ENCODE measurements around the gene CENPH.
A peak's percentile ranks its signal among the peaks of the same experiment; 100 is the strongest.
"Not testable (repeated sequence)": the region's sequence is repeated elsewhere in the genome, so short reads cannot be mapped to it uniquely, and the experiment has no call there.

Gene CENPH

GRCh38 chr5:69209602-69210001, 20.2 kb downstream of the CENPH start:
- no peak for DNase-seq (ENCODE audit: low read depth in 2 of 2)

GRCh38 chr5:69211200-69211599, 21.8 kb downstream of the CENPH start:
- no peak for DNase-seq (ENCODE audit: low read depth in 2 of 2)

DNA sequence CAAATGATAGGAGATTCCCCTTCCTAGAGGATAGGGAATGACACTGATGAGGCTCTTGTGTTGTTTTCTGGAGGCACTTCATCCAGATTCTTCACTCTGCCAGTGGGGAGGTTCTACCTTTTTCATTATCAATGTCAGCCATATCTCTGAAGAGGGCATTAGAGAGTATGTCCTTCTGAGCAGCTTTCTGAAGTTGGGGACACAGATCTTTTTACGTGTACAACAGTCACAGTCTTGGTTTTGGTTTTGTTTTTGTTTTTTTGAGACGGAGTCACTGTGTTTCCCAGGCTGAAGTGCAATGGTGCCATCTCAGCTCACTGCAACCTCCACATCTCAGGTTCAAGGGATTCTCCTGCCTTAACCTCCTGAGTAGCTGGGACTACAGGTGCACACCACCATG, 22.6 kb downstream of the CENPH start:
- no peak for DNase-seq (ENCODE audit: low read depth in 2 of 2)

- DNase-seq (ENCODE audit: low read depth in 2 of 2), result no peak
Observed at GRCh38 chr5:69213513-69214215, 24.3 kb downstream of the CENPH start.

- no peak for DNase-seq (ENCODE audit: low read depth in 2 of 2)
Observed at GRCh38 chr5:69217151-69217511, 27.7 kb downstream of the CENPH start.

DNA sequence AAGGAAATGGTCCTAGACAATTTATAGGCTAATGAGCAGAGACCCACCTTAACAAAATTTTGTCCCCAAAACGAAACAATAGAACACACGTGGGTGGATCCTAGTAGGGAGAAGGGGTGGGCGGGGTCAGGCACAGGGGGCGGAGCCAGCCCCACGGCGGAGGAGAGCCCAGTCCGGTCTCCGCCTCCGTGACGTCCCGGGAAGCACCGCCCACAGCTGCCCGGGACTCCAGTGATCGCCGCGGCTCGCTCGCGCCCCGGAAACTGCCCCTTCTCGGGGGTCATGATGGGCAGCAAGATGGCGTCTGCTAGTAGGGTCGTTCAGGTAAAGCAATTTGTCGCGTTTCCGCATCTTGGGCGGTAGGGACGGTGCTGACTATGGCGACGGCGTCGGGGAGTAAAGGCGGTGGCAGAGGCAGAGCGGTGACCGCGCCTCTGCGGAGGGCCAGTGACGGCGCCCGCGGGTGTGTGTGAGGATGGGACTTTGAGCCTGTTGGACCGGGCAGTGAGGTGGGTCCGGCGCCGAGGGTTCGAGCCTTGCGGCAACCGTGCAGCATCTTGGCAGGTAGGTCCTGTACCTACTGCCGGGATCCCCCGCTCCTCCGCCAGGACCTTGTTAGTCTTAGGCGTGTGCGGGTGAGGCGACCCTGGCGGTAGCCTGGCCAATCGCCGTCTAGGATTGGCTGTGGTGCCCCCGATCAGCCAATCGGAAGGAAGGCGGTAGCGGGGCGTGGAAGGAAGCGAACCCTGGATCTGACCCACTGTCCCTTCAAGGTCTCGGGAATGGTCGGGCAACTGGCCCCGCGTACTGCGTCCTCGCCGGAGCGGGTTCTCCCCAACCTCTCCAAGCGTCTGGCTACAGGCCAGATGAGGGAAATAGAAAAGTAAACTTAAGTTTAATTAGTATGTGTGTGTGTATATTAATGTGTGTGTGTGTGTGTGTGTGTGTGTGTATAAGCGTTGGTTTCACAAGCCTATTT, 28.5 kb downstream of the CENPH start:
- DNase-seq (ENCODE audit: low read depth in 2 of 2), result peak; percentile 88 to 93

GRCh38 chr5:69219939-69220338, 30.6 kb downstream of the CENPH start:
- no peak for DNase-seq (ENCODE audit: low read depth in 2 of 2)

DNA sequence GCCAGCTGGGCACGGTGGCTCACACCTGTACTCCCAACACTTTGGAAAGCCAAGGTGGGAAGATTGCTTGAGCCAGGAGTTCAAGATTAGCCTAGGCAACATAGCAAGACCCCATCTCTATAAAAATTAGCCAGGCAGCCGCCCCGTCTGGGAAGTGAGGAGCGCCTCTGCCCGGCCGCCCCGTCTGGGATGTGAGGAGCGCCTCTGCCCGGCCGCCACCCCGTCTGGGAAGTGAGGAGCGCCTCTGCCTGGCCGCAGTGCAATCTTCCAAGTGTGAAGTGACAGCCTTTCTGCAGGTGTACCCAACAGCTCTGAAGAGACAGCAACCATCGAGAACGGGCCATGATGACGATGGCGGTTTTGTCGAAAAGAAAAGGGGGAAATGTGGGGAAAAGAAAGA, 31.0 kb downstream of the CENPH start:
- not testable (repeated sequence) for DNase-seq (ENCODE audit: low read depth in 2 of 2)

DNA sequence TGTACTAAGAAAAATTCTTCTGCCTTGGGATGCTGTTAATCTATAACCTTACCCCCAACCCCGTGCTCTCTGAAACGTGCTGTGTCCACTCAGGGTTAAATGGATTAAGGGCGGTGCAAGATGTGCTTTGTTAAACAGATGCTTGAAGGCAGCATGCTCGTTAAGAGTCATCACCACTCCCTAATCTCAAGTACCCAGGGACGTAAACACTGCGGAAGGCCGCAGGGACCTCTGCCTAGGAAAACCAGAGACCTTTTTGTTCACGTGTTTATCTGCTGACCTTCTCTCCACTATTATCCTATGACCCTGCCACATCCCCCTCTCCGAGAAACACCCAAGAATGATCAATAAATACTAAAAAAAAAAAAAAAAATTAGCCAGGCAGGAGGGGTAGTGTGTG, 31.4 kb downstream of the CENPH start:
- DNase-seq (ENCODE audit: low read depth in 2 of 2), result not testable (repeated sequence)

GRCh38 chr5:69224520-69224919, 35.1 kb downstream of the CENPH start:
- DNase-seq (ENCODE audit: low read depth in 2 of 2), result no peak

DNA sequence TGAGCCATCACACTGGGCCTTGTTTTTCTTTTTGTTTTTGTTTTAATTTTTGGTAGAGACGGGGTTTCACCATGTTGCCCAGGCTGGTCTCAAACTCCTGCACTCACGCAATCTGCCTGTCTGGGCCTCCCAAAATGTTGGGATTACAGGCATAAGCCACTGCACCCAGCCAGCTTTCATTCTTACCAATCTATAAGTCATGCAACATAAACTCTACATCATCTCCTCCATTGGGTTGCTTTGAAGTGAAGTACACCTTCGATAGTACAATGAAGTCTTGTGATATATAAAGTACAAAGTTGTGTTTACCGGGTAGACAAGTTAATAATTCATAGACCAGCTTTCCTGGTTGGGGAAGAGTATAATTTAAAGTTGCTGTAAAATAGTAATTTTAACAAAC, 36.5 kb downstream of the CENPH start:
- DNase-seq (ENCODE audit: low read depth in 2 of 2), result no peak

DNA sequence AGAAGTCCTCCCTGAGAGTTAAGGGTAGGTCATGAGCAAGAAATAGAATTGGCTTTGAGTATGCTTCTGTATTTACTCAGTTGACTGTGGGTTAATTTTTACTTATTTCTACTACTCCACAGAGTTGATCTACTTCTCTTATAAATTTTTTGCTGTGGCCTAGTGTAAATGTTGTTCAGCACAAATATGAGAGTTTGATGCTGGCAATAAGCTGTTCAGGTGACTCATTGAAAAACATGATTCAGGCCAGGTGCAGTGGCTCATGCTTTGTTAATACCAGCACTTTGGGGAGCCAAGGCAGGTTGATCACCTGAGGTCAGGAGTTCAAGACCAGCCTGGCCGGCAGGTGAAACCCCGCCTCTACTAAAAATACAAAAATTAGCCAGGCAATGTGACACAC, 40.8 kb downstream of the CENPH start:
- no peak for DNase-seq (ENCODE audit: low read depth in 2 of 2)

DNA sequence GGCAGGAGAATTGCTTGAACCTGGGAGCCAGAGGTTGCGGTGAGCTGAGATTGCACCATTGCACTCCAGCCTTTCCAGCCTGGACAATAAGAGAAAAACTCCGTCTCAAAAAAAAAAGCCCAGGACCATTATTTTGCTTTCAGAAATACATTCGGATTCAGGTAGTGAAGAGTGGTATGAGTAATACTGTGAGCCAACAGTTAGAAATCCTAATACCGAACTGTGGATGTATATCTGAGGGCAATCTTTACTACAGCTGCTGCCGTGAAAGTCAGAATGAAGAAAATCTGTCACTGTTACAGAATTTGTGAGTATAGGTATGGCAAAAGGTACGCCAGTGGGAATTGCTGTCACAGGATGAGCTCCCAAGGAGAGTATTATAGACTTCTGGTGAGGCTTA, 41.9 kb downstream of the CENPH start:
- DNase-seq (ENCODE audit: low read depth in 2 of 2), result no peak

DNA sequence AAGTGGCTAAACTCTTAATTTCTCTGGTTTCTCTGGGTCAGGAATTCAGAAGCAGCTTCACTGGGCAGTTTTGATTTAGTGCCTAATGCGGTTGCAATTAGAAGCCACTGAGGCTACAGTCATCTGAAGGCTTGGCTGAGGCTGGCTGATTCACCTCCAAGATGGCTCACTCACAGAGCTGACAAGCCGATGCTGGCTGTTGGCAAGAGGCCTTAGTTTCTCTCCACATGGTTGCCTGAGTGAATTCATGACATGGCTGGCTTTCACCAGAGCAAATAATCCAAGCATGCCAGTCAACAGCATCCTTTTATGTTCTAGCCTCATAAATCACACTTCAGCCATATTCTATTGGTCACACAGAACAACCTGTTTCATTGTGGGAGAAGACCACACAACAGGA, 42.5 kb downstream of the CENPH start:
- no peak for DNase-seq (ENCODE audit: low read depth in 2 of 2)

DNA sequence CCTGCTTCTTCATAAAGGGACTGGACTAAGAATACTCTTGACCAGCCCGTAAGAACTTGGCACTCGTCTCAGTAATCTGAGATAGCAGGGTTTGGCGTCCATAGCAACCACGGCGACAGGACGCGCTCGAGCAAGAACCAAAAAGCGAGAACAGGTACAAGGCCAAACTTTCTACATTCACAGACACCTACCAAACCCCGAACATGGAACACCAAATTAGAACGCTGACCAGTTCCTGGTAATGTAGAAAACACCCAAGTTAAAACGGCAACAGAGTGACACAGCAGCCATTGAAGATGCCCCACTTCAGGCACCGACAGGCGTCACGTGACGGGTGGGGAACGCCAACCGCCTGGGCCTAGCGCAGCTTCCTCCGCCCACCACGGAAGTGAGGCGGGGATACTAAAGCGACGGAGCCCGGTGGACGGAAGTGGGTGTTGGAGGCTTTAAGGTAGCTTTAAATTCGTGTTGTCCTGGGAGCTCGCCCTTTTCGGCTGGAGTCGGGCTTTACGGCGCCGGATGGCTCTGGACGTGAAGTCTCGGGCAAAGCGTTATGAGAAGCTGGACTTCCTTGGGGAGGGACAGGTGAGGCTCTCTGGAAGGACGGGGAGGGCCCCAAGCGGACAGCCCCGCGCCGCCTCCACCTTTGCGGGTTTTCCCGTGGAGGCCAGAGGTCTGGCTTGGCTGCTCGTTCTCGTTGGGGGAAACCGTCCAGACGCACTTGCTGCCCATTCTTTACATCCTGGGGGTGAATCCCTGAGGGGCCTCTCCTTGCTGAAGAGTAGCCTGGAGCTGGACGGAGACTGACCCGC, 45.3 kb downstream of the CENPH start, which contains the start of gene CDK7:
TSS of gene CDK7 (plus strand) at position 430 of the 812 bp plus-strand sequence. CDS start at position 520, 90 bp downstream.
- peak; percentile 87 to 89 for DNase-seq (ENCODE audit: low read depth in 2 of 2)

DNA sequence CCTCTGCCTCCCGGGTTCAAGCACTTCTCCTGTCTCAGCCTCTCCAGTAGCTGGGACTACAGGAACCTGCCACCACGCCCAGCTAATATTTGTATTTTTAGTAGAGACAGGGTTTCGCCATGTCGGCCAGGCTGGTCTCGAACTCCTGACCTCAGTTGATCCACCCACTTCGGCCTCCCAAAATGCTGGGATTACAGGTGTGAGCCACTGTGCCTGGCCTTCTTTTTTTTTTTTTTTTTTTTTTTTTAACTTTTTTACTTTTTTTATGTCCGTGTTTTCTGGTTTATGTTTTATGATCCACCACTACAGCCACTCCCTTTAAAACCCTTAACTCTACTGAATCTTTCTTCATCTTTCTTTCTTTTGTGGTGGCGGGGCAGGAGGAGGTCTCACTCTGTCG, 47.4 kb downstream of the CENPH start:
- not testable (repeated sequence) for DNase-seq (ENCODE audit: low read depth in 2 of 2)

GRCh38 chr5:69237877-69238276, 48.5 kb downstream of the CENPH start:
- DNase-seq (ENCODE audit: low read depth in 2 of 2), result no peak

DNA sequence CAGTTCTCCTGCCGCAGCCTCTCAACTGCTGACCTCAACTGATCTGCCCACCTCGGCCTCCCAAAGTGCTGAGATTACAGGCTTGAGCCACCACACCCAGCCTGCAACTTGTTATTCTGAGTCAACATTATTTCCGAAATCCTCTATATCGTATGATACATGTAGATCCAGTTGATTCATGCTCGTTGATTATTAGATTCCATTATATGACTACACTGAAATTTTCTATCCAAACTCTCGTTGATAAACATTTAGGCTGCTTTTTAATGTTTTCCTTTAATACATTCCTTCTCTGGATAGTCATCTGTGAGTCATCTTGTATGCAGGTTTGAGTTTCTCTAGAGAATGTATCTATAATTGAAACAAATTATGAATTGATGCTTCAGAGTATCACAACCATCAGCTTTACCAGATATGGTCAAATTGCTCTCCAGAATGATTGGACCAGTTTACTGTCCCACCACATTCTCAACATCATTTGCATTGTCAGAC, 49.4 kb downstream of the CENPH start:
- no peak for DNase-seq (ENCODE audit: low read depth in 2 of 2)

- DNase-seq (ENCODE audit: low read depth in 2 of 2), result no peak
Observed at GRCh38 chr5:69242215-69242927, 53.0 kb downstream of the CENPH start.

GRCh38 chr5:69245031-69245430, 55.6 kb downstream of the CENPH start:
- no peak for DNase-seq (ENCODE audit: low read depth in 2 of 2)

- DNase-seq (ENCODE audit: low read depth in 2 of 2), result no peak
Observed at GRCh38 chr5:69248019-69248418, 58.6 kb downstream of the CENPH start.

Data from stimulated activated CD8-positive, alpha-beta memory T cell treated with anti-CD3 and anti-CD28 coated beads, Interleukin-7, amount 100 ng/mL, for 4 hours (primary cell).